GM12864 (cell line): ENCODE results near the gene ABCA13.
"Not testable (repeated sequence)": the region's sequence is repeated elsewhere in the genome, so short reads cannot be mapped to it uniquely, and the experiment has no call there.

Experiments used
- DNase-seq: peaks from one replicate; pipeline ENCODE4 v3.0.0-alpha.2; 2011; ENCODE audit warnings: low read depth
- H3K4me3 ChIP-seq: 2 replicates; pipeline ENCODE4 v1.5.1; 2011; ENCODE audit warnings: mild to moderate bottlenecking, low read depth, low read length, control low read depth
- CTCF ChIP-seq: IDR thresholded peaks from 2 replicates; pipeline ENCODE4 v1.5.1; 2011; ENCODE audit warnings: low read depth, mild to moderate bottlenecking, moderate library complexity, low read length, control low read depth, inconsistent platforms; ENCODE audit errors: missing control alignments

Gene ABCA13

DNA sequence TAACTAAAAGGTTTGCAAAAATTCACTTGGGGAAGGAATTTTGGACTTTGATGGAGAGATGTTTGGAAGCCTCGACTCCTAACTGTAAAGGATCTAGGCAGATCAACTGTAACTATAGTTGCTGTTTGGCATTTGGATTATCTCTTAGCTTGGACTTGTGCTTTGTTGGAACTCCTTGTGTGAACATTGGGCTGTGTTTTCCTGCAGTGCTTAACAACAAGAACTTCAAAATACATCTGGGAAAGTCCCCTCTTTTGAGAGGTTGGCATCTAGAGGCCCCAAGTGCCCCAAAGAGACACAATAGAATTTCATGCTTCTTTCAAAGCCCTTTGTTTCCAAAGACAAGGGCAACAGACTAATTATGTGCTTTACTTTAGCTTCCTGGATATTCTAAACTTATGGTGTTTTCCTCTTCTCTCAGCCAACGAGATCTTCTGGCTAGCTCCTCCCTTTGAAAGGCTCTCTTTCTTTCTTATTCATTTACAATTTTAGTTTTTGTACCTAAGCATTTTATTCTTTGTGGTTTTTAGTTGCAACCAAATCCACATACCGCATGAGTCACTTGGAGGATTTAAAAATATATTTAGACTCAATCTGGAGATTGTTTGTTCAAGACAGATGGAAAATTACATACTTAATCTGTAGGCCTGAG lies 11.6 kb downstream of the ABCA13 start:
- no peak overlapping the region for H3K4me3 ChIP-seq
- no peak for DNase-seq
- TF ChIP-seq CTCF = no peak

- H3K4me3 ChIP-seq = no peak overlapping the region
- no peak for TF ChIP-seq CTCF
- DNase-seq = no peak
These were observed 12.1 kb downstream of the ABCA13 start for GRCh38 chr7:48183370-48183743.

DNA sequence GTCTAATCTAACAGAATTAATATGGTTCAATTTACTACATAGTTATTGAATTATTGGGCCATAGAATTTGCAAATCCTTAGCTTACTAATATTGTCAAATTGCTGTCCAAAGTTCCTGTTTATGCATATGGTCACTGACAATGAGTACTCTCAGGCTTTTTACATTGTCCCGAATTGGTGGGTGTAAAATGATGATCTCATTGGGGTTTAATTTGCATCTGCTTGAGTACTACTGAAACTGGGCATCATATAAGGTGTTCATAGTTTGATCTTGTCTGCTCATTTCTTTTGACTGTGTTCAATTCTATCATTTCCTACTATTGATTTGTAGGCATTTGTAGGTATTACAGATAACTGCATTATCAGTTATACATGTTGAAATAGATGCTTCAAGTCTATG lies 12.7 kb downstream of the ABCA13 start:
- no peak for DNase-seq
- no peak overlapping the region for H3K4me3 ChIP-seq
- no peak for TF ChIP-seq CTCF

DNA sequence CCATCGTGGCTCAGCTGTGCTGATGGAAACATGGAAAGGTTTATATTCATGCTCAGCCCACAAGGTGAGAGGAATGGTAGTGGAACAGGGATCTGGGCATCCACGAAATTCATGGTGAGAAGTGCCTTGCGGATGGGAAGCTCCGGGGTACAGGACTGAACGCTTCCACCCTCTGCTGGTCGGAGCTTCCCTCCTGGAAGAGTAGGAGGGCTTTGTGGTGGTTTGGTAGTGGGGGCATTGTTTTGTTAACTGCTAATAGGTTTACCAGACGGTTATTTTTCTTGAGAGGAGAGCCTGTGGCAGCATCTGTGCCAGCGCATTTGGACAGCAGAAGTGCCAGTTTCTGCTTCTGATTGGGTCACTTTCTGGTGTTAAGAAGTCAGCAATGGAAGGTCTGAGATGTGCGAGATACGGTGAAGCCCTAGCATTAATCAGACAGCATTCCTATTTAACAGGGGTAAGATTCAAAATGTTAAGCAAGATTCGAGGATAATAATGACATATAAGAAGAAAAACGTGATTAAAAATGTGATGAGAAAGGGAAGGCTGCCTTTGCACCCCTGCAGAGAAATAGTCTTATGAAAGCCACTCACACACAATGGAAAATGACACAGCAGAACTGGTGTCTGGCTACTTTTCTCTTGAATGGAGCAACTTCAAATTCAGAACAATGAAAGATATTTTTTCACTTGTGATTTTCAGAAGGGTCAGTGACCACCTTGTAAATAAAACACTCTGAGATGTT lies 17.7 kb downstream of the ABCA13 start:
- no peak for TF ChIP-seq CTCF
- no peak for DNase-seq
- no peak overlapping the region for H3K4me3 ChIP-seq

- DNase-seq = no peak
- no peak overlapping the region for H3K4me3 ChIP-seq
- no peak for TF ChIP-seq CTCF
These were observed 21.7 kb downstream of the ABCA13 start for GRCh38 chr7:48192996-48193395.

DNA sequence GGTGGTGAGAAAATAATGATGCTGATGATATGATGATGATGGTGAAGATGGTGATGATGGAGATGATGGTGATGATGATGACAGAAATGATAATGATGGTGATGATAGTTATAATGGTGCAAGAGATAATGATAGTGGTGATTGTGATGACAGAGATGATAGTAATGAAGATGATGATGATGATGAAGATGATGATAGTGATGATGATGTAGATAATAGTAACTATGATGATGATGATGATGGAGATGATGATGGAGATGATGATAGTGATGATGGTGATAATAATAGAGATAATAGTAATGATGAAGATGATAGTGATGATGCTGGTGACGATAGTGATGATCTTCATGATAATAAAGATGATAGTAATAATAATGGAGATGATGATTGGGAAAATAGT lies 22.2 kb downstream of the ABCA13 start:
- no peak for TF ChIP-seq CTCF
- DNase-seq = no peak
- no peak overlapping the region for H3K4me3 ChIP-seq

- not testable (repeated sequence) for DNase-seq, H3K4me3 ChIP-seq
These were observed 29.8 kb downstream of the ABCA13 start for GRCh38 chr7:48200946-48201589.

DNA sequence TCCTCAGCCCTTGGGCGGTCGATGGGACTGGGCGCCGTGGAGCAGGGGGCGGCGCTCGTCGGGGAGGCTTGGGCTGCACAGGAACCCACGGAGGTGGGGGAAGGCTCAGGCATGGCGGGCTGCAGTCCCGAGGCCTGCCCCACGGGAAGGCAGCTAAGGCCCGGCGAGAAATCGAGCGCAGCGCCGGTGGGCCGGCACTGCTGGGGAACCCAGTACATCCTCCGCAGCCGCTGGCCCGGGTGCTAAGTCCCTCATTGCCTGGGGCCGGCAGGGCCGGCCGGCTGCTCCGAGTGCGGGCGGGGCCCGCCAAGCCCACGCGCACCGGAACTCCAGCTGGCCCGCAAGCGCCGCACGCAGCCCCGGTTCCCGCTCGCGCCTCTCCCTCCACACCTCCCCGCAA lies 31.7 kb downstream of the ABCA13 start:
- not testable (repeated sequence) for DNase-seq, H3K4me3 ChIP-seq
